ENCODE measurements around the gene NDST1.

- TF ChIP-seq, protein P1, sequence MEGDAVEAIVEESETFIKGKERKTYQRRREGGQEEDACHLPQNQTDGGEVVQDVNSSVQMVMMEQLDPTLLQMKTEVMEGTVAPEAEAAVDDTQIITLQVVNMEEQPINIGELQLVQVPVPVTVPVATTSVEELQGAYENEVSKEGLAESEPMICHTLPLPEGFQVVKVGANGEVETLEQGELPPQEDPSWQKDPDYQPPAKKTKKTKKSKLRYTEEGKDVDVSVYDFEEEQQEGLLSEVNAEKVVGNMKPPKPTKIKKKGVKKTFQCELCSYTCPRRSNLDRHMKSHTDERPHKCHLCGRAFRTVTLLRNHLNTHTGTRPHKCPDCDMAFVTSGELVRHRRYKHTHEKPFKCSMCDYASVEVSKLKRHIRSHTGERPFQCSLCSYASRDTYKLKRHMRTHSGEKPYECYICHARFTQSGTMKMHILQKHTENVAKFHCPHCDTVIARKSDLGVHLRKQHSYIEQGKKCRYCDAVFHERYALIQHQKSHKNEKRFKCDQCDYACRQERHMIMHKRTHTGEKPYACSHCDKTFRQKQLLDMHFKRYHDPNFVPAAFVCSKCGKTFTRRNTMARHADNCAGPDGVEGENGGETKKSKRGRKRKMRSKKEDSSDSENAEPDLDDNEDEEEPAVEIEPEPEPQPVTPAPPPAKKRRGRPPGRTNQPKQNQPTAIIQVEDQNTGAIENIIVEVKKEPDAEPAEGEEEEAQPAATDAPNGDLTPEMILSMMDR (IDR thresholded peaks at IDR 0.05), result no peak
- TF ChIP-seq ZFX (IDR thresholded peaks at IDR 0.05; ENCODE audit: borderline replicate concordance), result no peak
Observed at GRCh38 chr5:150565868-150566267, 57.9 kb downstream of the NDST1 start.

Data from 22Rv1 (cell line).